ENCODE results near the gene FAM124B. TPM values are rescaled to one million over a fixed set of nuclear protein-coding genes. Genes with fewer than 3 reads are reported as not detected.

The FAM124B gene
- polyA plus RNA-seq, 1 donor (not counting 4 experiments of a cell fraction or from before 2014, with no cell fraction given): 0.03 TPM

- H2AFZ ChIP-seq (ENCODE audit: control insufficient read depth, low read length): no peak overlapping the region
- dilution Hi-C loops (cut with MboI; ENCODE audit: extremely low pct_ligation_motif_present, low sequenced_read_pairs): no loop called here
- no peaks in the 10 kb centered on the region for H3K9me3 ChIP-seq (ENCODE audit: control insufficient read depth, low read depth, low read length)
- H3K4me2 ChIP-seq (ENCODE audit: control insufficient read depth, extremely low read depth, insufficient read depth, low read depth, low read length): no peak overlapping the region
- no peaks in the 10 kb centered on the region for H3K4me1 ChIP-seq (ENCODE audit: control insufficient read depth, extremely low read depth, insufficient read depth, low read length)
- H3K27me3 ChIP-seq (ENCODE audit: control insufficient read depth, extremely low read depth, insufficient read depth, low read length): no peaks in the 10 kb centered on the region
- no peak overlapping the region for H3K4me3 ChIP-seq (ENCODE audit: control insufficient read depth in 2 of 3, extremely low read depth in 1 of 3, insufficient read depth in 2 of 3, low read depth in 1 of 3, low read length in 3 of 3)
- H3K36me3 ChIP-seq (ENCODE audit: control insufficient read depth in 2 of 2, extremely low read depth in 1 of 2, insufficient read depth in 2 of 2, low read length in 2 of 2): no peaks in the 10 kb centered on the region
- H3K79me2 ChIP-seq (ENCODE audit: control insufficient read depth, insufficient read depth, low read length): no peaks in the 10 kb centered on the region
- H3K9me1 ChIP-seq (ENCODE audit: control insufficient read depth, extremely low read depth, insufficient read depth, low read length): no peaks in the 10 kb centered on the region
- FAIRE-seq: no peak
- no peak for DNase-seq (ENCODE audit: low read depth, low spot score)
- H4K20me1 ChIP-seq (ENCODE audit: control insufficient read depth, extremely low read depth, insufficient read depth, low read length): no peaks in the 10 kb centered on the region
- TF ChIP-seq EZH2 (IDR thresholded peaks at IDR 0.05; ENCODE audit: low read length) (no peak), CTCF (optimal IDR thresholded peaks at IDR 0.05 in 1 of 3, IDR thresholded peaks at IDR 0.05 in 1 of 3, conservative IDR thresholded peaks at IDR 0.05 in 1 of 3; ENCODE audit: extremely low read depth in 1 of 3, insufficient read depth in 2 of 3, low read length in 3 of 3) (no peak)
- H3K9ac ChIP-seq (ENCODE audit: control insufficient read depth, extremely low read depth, insufficient read depth, low read length): no peak overlapping the region
- H3K27ac ChIP-seq (ENCODE audit: control insufficient read depth, insufficient read depth, low read length): no peak overlapping the region
Observed at GRCh38 chr2:224365331-224365730, 36.6 kb downstream of the FAM124B start.

GRCh38 chr2:224363281-224363680, 38.6 kb downstream of the FAM124B start:
- Histone ChIP-seq H3K4me1 (ENCODE audit: control insufficient read depth, extremely low read depth, insufficient read depth, low read length) (no peaks in the 10 kb centered on the region), H3K36me3 (ENCODE audit: control insufficient read depth in 2 of 2, extremely low read depth in 1 of 2, insufficient read depth in 2 of 2, low read length in 2 of 2) (no peaks in the 10 kb centered on the region), H3K4me3 (ENCODE audit: control insufficient read depth in 2 of 3, extremely low read depth in 1 of 3, insufficient read depth in 2 of 3, low read depth in 1 of 3, low read length in 3 of 3) (no peak overlapping the region), H3K9me3 (ENCODE audit: control insufficient read depth, low read depth, low read length) (no peaks in the 10 kb centered on the region), H3K27me3 (ENCODE audit: control insufficient read depth, extremely low read depth, insufficient read depth, low read length) (no peaks in the 10 kb centered on the region), H3K27ac (ENCODE audit: control insufficient read depth, insufficient read depth, low read length) (no peak overlapping the region), H3K4me2 (ENCODE audit: control insufficient read depth, extremely low read depth, insufficient read depth, low read depth, low read length) (no peak overlapping the region), H3K9me1 (ENCODE audit: control insufficient read depth, extremely low read depth, insufficient read depth, low read length) (no peaks in the 10 kb centered on the region), H2AFZ (ENCODE audit: control insufficient read depth, low read length) (no peak overlapping the region), H3K9ac (ENCODE audit: control insufficient read depth, extremely low read depth, insufficient read depth, low read length) (no peak overlapping the region), H4K20me1 (ENCODE audit: control insufficient read depth, extremely low read depth, insufficient read depth, low read length) (no peaks in the 10 kb centered on the region), H3K79me2 (ENCODE audit: control insufficient read depth, insufficient read depth, low read length) (no peaks in the 10 kb centered on the region)
- FAIRE-seq: no peak
- dilution Hi-C loops (cut with MboI; ENCODE audit: extremely low pct_ligation_motif_present, low sequenced_read_pairs): no loop called here
- TF ChIP-seq EZH2 (IDR thresholded peaks at IDR 0.05; ENCODE audit: low read length) (no peak), CTCF (optimal IDR thresholded peaks at IDR 0.05 in 1 of 3, IDR thresholded peaks at IDR 0.05 in 1 of 3, conservative IDR thresholded peaks at IDR 0.05 in 1 of 3; ENCODE audit: extremely low read depth in 1 of 3, insufficient read depth in 2 of 3, low read length in 3 of 3) (no peak)
- DNase-seq (ENCODE audit: low read depth, low spot score): no peak

All from keratinocyte (primary cell).